ENCODE results near the gene MRPL14.
"Not testable (repeated sequence)": the region's sequence is repeated elsewhere in the genome, so short reads cannot be mapped to it uniquely, and the experiment has no call there.

MRPL14 gene

GRCh38 chr6:44149369-44150012 lies 22.2 kb upstream of the MRPL14 start:
- TF ChIP-seq CTCF (conservative IDR thresholded peaks at IDR 0.05; ENCODE audit: low read depth, low read length): no peak
- no peak for DNase-seq (ENCODE audit: low read depth)
- no peak overlapping the region for H3K4me3 ChIP-seq (ENCODE audit: low read length)

- no peak for DNase-seq (ENCODE audit: low read depth)
- H3K4me3 ChIP-seq (ENCODE audit: low read length): no peak overlapping the region
- TF ChIP-seq CTCF (conservative IDR thresholded peaks at IDR 0.05; ENCODE audit: low read depth, low read length): no peak
These were observed 21.1 kb upstream of the MRPL14 start for GRCh38 chr6:44148306-44148705.

GRCh38 chr6:44147256-44147655 lies 20.0 kb upstream of the MRPL14 start:
- no peak overlapping the region for H3K4me3 ChIP-seq (ENCODE audit: low read length)
- TF ChIP-seq CTCF (conservative IDR thresholded peaks at IDR 0.05; ENCODE audit: low read depth, low read length): no peak
- DNase-seq (ENCODE audit: low read depth): no peak

- no peak overlapping the region for H3K4me3 ChIP-seq (ENCODE audit: low read length)
- DNase-seq (ENCODE audit: low read depth): no peak
- TF ChIP-seq CTCF (conservative IDR thresholded peaks at IDR 0.05; ENCODE audit: low read depth, low read length): no peak
These were observed 19.4 kb upstream of the MRPL14 start for GRCh38 chr6:44146685-44147084.

GRCh38 chr6:44145839-44146238 lies 18.6 kb upstream of the MRPL14 start:
- no peak overlapping the region for H3K4me3 ChIP-seq (ENCODE audit: low read length)
- no peak for DNase-seq (ENCODE audit: low read depth)
- TF ChIP-seq CTCF (conservative IDR thresholded peaks at IDR 0.05; ENCODE audit: low read depth, low read length): no peak

GRCh38 chr6:44144536-44144935 lies 17.3 kb upstream of the MRPL14 start:
- not testable (repeated sequence) for H3K4me3 ChIP-seq (ENCODE audit: low read length); DNase-seq (ENCODE audit: low read depth)

GRCh38 chr6:44143731-44144130 lies 16.5 kb upstream of the MRPL14 start:
- no peak for DNase-seq (ENCODE audit: low read depth)
- TF ChIP-seq CTCF (conservative IDR thresholded peaks at IDR 0.05; ENCODE audit: low read depth, low read length): no peak
- H3K4me3 ChIP-seq (ENCODE audit: low read length): no peak overlapping the region

All from retinal pigment epithelial cell (primary cell).